Measurements from ENCODE around the gene TMEM116. TPM values are rescaled to one million over a fixed set of nuclear protein-coding genes. Genes with fewer than 3 reads are reported as not detected.

TMEM116 gene
- total and polyA plus RNA-seq, 10 of the 15 experiments (the other 5 are each of a cell fraction or from before 2014, with no cell fraction given), result 6.0 to 25.7 (median 8.5) TPM

GRCh38 chr12:112012775-112013600, at the start of gene TMEM116, which contains the start of gene ERP29 (continued):
- TF ChIP-seq NR2C2 (IDR thresholded peaks at IDR 0.05; ENCODE audit: borderline replicate concordance, control insufficient read depth, insufficient read length, low read depth) (no peak), JUND (IDR thresholded peaks at IDR 0.05; ENCODE audit: low read depth, low read length) (peak; percentile 16; the same call in 1 of the 2 replicates), NKRF (conservative IDR thresholded peaks at IDR 0.05) (peak; percentile 32), BHLHE40 (IDR thresholded peaks at IDR 0.05; ENCODE audit: borderline replicate concordance in 1 of 2, low read depth in 2 of 2, low read length in 1 of 2) (peak; percentile 98 to 100), IKZF1 (conservative IDR thresholded peaks at IDR 0.05) (0 out of 2 replicates have a peak, but pooled peaks have one; percentile 44), RB1 (IDR thresholded peaks at IDR 0.05; ENCODE audit: borderline replicate concordance) (peak; percentile 81; the same call in 1 of the 2 replicates), TCF3 (IDR thresholded peaks at IDR 0.05; ENCODE audit: borderline replicate concordance, insufficient read depth, low read depth, low read length) (0 out of 2 replicates have a peak, but pooled peaks have one; percentile 47), SMAD5 (IDR thresholded peaks at IDR 0.05; ENCODE audit: low read depth) (peak; percentile 78), POLR2A (IDR thresholded peaks at IDR 0.05; ENCODE audit: low read depth, low read length) (peak; percentile 89), TAF1 (IDR thresholded peaks at IDR 0.05; ENCODE audit: borderline replicate concordance, low read depth, low read length) (peak; percentile 81), SMARCA5 (IDR thresholded peaks at IDR 0.05) (peak; percentile 47), EP300 (IDR thresholded peaks at IDR 0.05; ENCODE audit: borderline replicate concordance in 1 of 2, control insufficient read depth in 1 of 2, low read depth in 2 of 2, low read length in 2 of 2) (0 out of 4 replicates have a peak, but pooled peaks of 1 of the 2 experiments have one; percentile 10), USF2 (IDR thresholded peaks at IDR 0.05; ENCODE audit: borderline replicate concordance, low read depth, low read length) (peak; percentile 98), SMAD1 (IDR thresholded peaks at IDR 0.05; ENCODE audit: low read depth, partially characterized antibody) (peak; percentile 75), SIX5 (IDR thresholded peaks at IDR 0.05; ENCODE audit: low read depth, low read length, severe bottlenecking) (peak; percentile 12), HDAC6 (IDR thresholded peaks at IDR 0.05; ENCODE audit: unreplicated experiment) (no peak), NRF1 (conservative IDR thresholded peaks at IDR 0.05; ENCODE audit: low read depth, low read length) (peak; percentile 72), FOS (IDR thresholded peaks at IDR 0.05; ENCODE audit: borderline replicate concordance, extremely low read depth, insufficient read length) (peak; percentile 78), PRDM15 (CRISPR knock-in tag; IDR thresholded peaks at IDR 0.05) (peak; percentile 87; the same call in 1 of the 2 replicates), MYB (IDR thresholded peaks at IDR 0.05; ENCODE audit: borderline replicate concordance, low read depth, low read length) (no peak)

Measured in GM12878 (cell line).